HG03045 (cell line): Measurements from ENCODE around the gene CCDC85B.

Experiments used
- ATAC-seq: cut with Tn5 transposase; IDR thresholded peaks from one replicate; pipeline ENCODE4 v1.9.1; 2021; ENCODE audit warnings: mild to moderate bottlenecking, moderate library complexity; ENCODE audit not compliant: unreplicated experiment

Gene CCDC85B

DNA sequence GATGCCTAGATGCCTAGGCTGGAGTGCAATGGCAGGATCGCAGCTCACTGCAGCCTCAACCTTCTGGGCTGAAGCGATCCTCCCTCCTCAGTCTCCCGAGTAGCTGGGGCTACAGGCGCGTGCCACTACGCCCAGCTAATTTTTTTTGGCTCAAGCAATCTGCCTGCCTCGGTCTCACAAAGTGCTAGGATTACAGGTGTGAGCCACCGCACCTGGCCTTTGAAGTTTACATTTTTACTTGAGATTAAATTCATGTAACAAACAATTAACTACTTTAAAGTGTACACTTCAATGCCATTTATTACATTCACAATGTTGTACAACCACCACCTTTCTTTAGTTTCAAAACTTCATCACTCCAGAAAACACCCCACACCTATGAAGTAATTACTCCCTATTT is 13.2 kb downstream of the CCDC85B start:
- no peak for ATAC-seq

DNA sequence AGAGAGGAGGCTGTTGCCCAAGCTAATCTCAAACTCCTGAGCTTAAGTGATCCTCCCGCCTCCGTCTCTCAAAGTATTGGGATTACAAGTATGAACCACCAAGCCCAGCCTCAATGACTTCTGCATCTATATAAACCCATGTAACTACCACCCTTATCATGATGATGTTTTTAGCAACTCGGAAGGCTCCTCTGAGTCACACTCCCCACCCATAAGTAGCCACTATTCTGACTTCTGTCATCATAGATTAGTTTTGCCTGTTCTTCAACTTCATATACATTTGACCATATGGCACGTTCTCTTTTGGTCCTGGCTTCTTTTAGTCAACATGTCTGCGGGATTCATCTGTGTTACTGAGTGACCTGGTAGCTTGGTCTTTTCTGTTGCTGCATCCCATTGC is 16.1 kb downstream of the CCDC85B start:
- no peak for ATAC-seq

DNA sequence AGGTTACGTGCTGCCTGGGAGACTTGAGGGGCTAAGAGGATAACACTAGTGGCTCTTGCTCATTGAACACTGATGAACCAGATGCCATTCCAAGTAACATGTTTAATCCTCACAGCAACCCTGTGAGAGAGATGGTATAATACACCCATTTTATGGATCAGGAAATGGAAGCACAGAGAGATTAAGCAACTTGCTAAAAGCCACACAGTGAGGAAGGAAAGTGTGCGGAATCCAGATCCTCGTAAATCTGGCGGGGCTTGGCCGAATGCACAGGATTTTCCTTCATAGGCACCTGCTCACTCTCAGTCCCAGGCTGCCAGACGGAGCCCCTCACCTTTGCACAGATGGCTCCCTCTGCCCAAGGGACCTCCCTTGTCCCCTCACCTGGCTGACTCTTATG is 17.4 kb downstream of the CCDC85B start:
- ATAC-seq = no peak

DNA sequence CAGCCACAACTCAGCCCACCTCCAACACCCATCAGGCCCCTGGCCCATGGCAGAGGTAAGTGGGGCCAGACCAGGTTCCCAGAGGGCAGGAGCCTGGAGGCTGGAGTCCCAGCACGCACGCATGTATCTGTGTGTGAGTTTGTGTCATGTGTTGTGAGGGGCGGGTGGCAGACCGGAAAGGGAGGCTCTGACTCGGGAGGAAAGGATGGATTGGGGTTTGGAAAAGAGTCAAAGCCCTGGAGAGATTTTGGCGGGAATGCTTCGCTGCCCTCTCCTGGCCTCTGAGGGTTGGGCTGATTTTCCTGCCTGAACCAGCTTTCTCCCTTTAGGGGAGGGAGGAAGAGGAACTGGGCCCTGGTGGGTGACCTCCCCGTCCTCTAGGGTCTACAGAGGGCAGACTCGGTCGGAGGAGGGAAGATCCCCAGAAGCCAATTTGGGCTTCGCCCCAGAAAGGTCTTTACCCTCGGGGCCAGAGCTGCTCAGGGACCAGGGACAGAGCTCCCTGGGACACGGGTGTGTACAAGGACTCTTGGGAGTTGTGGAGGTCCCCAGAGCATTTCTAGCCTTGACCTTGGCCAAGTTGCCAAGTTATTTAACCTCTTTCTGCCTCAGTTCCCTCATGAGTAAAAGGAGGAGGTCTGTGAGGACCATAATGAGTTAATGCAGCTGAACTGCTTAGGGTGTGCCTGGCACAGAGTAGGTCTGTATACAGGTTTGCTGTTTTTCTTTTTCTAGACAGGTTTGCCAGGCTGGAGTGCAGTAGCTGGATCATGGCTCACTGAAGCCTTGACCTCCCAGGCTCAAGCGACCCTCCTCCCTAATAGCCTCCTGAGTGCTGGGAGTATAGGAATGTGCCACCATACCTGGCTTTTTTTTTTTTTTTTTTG is 21.5 kb downstream of the CCDC85B start:
- ATAC-seq = no peak

DNA sequence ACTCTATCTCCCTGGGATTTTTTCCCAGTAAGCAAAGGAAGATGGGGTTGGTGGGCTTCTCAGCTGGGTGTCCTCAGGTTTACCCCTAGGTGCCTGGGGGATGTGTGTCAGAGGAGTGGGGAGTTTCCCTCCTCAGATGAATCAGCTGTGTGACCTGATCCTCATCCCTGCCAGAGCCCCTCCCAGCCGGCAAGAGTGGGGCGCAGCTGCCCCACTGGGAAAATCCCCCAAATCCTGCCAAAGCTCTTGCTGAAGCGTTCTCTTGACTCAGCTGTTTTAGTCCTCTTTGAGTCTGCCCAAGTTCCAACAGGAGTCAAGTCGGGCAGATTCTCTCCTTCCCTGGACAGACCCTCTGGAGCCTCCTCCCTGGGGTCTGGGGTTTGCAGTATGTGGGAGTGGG is 22.4 kb downstream of the CCDC85B start:
- ATAC-seq = no peak

DNA sequence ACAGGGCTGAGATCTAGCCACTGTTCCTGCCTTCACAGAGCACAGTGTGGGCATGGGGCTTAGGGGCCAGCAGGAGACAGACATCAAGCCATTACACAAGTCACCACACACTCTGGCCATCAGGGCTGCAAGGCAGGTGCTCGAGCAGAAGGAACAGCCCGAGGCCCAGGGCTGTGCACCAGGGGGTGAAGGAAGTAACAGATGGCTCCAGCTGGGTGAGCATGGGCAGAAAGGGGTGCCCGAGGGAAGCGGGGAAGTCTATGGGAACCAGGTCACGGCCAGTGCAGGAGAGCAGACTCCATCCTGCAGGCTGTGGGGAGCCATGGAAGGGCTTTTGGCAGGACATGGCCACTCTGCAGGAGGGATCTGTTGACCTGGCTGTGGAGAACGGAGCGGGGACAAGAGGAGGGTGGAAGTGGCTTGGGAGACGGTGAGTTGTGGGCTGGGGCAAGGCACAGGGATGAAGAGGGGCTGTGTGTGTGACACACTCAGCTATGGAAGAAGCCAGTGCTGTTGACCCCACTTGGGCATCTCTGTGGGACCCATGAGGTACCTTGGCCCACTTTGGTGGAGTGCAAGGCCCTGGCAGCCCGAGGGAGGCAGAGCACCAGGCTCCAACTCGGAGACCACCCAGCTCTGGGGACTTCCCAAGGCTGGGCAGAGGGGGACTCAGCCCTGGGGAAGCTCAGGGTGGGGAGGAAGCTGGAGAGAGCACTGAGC is 24.8 kb downstream of the CCDC85B start:
- no peak for ATAC-seq

DNA sequence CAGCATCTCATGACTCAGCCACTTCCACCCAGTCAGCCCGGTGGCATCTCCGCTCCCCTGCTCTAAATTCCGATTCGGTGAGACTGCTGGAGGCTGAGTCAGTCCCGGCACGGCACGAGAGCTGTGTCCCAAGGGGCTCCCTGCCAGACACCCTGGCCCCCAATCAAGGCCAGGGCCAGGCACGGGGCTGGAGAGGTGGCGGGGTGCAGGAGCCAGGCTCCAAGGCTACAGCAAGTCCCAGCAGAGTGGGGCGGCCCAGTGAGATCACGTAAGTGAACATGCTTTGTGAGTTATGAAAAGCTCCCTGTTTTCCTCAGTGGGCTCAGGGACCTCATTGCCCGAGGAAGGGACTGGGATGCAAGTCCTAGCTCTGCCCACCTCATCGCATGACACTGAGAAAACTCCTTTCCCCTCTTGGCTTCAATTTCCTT is 25.4 kb downstream of the CCDC85B start:
- no peak for ATAC-seq

DNA sequence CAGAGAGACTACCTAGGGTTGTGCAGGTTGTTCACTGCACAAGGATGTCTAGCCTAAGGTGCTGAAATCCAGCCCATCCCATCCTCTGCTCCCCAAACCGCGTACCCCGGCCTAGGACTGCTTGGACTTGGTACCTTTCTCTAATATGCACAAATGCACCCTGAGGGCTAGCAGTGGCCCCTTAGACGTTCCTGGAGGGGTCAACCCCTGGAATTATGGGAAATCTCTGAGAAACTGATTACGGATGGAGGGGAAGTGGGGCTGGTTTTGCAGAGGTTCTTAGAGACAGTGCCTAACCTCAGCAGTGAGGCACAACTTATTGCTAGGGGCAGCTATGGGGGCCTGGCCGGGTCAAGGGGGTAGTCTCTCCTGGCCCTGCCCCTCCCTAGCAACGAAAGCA is 25.9 kb downstream of the CCDC85B start:
- ATAC-seq = no peak

DNA sequence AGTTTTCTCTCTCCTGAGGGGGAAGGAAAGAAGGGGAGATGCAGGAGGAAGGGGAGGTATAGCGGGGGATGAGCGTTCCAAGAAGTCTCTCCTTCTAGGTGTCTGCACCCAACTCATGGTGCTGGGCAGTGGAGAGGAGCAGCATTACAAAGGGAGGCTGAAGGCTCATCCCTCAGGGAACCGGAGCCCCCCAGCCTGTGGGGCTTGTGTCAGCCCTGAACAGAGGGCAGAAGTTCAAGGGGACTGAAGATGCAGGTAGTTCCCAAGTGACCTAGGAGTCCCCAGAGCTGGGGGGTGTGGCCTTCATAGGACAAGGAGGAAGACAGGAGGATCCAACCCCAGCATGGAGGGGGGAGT is 26.6 kb downstream of the CCDC85B start:
- ATAC-seq = no peak

DNA sequence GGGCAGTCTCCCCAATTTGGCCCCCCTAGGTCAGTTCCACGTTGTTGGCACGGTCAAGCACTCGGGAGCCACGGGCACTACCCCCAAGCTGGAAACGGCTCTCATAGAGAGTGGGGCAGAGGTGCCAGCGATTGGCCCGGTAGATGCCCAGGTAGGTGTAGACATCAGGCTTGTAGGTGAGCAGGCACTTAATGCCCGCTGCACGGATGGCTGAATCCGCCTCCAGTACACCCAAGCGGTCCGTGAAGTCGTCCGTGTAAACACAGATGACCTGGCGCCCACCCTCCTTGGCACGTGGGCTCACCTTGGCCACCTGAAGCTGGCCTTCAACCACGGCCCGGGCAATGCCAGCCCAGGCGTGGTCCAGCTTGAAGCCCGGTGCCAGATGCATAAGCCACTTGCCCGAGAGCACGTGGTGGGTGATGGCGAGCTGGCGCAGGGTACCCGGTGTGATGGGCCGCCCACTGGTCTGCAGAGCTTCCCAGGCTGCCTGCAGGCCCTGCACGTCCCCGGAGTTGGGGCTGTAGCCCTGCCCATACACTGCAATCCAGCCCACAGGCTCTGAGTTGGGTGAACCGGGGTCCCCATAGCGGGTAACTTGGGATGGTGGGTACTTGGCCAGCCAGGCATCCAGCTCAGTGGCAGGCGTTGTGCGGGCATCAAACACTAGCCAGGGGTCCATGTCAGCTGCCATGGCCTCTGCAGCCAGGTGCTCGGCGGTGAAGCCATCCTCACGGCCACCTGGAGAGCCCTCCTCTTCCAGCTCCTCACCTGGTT is 27.1 kb downstream of the CCDC85B start:
- no peak for ATAC-seq

DNA sequence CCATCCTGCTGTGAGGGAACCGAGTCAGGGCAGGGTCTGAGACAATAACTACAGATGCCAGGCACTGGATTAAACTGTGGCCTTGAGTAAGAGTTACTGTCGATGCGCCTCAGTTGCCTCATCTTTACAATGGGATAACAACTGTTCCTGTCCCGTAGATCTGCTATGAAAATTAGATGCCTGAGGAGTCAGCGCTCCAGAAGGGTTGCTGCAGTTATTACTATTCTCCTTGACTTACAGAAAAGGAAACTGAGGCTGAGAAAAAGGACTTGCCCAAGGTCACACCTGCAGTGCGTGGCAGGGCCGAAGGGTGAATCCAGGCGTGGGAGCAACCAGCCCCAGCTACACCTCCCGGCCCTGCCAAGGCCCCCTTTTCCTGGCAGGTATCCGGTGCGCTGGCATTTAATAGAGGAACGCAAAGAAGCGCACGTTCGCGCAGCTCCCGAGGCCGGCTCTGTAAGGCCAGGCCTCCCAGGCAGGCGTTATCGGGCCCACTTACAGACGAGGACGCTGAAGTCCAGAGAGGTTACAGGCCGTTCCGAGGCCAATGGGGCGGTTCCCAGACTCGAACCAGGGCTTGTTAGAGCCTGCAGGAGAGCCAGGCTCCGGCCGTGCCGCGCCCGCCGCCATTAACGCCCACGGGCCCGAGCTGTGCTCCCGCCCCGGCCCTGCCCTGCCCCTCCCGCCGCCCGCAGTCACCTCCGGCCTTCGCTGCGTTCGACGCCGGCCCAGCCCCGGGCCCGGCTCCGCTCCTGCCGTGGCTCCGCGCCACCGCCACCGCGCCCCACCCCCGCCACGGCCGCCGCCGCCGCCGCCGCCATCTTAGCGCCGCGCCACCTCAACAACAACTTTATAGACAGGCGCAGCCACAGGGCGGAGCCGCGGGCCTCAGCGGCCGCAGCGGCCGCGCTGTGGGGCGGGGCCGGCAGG is 28.0 kb downstream of the CCDC85B start, which contains the start of gene C11orf68:
C11orf68 (minus strand) TSS at position 852 of the 930 bp plus-strand sequence; CDS start at position 821, 31 bp downstream.
- peak; percentile 51 for ATAC-seq

DNA sequence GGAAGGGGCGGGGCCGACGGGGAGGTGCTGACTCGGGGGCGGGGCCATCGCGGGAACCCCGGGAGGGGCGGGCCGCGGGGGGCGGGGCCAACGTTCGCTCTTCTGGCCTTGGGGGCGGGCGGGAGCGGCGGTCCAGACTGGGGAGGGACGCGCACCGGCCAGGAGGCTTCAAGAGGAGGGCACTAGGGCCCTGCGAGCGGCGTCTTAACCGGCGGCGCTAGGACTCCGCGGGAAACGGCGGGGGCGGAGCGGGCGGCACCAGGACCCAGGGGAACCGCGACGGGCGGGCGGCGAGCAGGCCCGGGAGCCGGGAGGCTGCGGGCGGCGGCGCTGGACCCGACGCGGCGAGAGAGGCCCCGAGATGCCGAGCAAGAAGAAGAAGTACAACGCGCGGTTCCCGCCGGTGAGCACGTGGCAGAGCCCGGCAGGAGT is 28.7 kb downstream of the CCDC85B start, which contains the start of gene DRAP1:
DRAP1 (plus strand) TSS at position 286 of the 432 bp plus-strand sequence; CDS start at position 362, 76 bp downstream.
- ATAC-seq = peak; percentile 79

DNA sequence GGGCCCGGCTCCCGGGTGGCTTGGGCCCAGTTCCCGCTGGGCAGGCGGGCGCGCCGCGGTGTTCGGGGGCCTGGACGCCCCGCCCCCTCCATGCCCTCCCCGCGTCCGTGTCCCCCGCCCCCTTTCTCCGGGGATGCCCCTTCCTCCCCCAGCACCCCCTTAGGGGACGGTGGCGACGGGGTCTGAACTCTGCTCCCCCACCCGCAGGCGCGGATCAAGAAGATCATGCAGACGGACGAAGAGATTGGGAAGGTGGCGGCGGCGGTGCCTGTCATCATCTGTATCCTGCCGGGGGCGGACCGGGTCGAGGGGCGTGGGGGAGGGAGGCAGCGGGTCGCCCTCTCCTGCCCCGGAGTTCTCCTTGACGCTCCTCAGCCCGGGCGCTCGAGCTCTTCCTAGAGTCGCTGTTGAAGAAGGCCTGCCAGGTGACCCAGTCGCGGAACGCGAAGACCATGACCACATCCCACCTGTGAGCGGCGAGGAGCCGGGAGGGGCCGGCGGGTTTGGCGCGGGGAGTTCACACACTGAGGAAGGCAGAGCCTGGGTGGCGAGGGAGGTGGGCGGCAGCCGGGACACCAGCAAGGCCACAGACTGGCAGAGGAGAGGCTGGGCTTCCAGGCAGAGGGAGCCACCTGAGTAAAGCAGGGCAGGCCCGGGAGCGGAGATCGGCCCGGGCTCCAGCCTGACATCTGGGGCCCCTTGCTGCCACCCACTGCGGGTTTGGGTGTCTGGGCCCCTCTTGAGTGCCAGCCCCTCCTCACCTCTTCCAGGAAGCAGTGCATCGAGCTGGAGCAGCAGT is 29.3 kb downstream of the CCDC85B start:
- peak; percentile 40 for ATAC-seq

DNA sequence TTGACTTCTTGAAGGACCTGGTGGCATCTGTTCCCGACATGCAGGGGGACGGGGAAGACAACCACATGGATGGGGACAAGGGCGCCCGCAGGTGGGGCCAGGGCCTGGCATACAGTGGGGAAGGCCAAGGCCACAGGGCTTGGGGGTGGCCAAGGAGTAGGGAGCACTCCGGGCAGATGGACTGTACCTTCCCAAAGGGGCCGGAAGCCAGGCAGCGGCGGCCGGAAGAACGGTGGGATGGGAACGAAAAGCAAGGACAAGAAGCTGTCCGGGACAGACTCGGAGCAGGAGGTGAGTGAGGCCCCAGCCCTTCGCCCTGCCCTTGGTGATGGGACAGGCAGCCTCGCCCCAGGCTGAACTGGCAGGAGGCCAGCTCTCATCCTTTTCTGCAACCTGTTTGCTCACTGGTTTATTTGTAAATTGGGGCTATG is 29.9 kb downstream of the CCDC85B start:
- no peak for ATAC-seq

DNA sequence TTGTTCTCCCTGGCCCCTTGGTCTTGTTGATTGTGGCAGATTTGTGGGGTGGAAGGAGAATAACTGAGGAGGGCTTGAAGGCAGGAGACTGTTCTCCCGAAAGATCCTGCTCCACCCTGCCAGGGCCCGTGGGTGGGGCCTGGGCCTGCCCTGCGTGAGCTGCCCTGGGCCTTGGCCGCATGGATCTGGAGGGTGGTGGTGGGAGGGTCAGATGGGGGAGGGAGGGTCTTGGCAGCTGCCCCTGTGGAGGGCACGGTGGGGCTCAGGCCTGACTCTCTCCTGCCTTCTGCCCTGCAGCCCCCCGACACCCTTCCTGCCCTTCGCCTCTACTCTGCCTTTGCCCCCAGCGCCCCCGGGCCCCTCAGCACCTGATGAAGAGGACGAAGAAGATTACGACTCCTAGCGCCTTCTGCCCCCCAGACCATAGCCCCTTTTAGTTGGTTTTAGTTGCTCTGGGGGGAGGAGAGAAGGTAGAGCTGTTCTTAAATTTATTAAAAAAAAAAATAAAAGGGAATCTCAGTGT is 30.6 kb downstream of the CCDC85B start:
- ATAC-seq = no peak

DNA sequence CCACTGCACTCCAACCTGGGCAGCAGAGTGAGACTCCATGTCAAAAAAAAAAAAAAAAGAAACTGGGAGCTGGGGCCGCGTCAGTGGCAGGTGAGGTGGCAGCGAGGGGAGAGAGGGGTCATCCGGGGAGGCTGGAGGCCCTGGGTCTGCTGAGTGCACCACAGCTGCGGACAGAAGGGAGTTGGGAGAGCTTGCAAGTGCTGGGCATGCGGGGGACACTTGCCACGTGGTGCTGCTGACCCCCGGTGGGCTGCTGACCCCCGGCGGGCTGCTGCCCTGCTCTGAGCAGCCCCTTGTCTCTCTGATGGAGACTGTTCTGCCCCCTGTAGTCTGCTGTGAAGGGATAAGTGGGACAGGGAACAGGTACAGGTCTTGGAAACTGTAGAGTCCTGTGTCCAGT is 31.4 kb downstream of the CCDC85B start:
- ATAC-seq = no peak

DNA sequence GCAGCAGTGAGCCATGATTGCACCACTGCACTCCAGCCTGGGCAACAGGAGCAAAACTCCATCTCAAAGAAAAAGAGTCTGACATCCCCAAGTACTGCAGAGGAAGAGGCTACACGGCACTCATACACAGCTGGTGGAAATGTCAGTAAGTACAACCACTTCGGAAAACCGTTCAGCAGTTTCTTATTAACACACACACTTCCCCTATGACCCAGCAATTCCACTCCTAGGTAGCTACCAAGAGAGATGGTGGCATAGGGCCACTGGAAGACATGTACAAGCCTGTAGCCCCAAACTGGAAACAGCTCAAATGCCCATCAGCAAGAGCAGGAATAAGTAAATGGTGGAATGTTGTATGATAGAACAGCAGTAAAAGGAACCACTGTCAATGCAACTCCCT is 32.1 kb downstream of the CCDC85B start:
- no peak for ATAC-seq

DNA sequence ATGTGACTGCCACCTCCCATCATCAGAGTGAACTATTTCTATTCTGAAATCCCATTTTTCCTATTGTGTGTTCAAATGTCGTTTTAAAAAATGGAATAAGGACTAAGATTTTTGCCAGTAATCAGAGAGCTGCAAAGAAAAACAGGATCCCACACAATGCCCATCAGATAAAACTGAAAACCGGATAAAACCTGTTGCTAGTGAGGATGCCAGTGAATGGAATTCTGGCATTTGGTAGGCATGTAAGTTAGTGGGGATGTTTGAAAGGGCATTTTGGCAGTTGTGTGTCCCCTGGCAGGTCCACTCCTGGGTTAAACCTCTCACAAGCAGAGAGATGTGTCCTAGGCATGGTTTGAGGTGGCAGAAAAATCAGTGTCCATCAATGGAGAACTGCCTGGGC is 34.9 kb downstream of the CCDC85B start:
- ATAC-seq = no peak

DNA sequence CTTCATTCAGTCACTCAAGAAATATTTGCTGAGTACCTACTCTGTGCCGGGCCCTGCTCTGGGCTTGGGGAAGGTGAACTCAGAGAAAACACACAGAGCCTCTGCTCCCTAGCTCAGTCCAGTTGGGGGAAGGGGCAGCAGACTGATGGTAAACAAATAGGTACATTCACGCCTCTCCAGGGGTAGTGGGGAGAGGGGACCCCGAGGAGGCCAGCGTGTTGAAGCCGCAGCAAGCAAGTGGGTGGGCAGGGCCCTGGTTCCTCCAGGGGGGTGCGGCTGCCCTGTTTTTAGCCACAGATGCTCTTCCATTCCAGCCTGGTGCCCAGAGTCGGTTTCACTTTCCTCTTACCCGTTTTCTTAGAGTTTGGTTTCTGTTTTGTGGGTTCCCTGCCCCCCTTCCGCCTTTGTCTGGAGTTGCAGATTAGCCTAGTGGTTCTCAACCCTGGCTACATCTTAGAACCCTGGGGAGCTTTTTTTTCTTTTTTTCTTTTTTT is 37.5 kb downstream of the CCDC85B start:
- peak; percentile 65 for ATAC-seq
